GM06990 (cell line): ENCODE results near the gene SERPINB2.
A peak's percentile ranks its signal among the peaks of the same experiment; 100 is the strongest.
"Not testable (repeated sequence)": the region's sequence is repeated elsewhere in the genome, so short reads cannot be mapped to it uniquely, and the experiment has no call there.

Experiments
- DNase-seq: peaks from one replicate; pipeline ENCODE4 v3.0.0-alpha.2; 2011; ENCODE audit not compliant: insufficient read length; ENCODE audit errors: extremely low read depth
- H3K27me3 ChIP-seq: replicated peaks from 2 replicates; pipeline ENCODE4 v1.6.0; 2011; ENCODE audit warnings: low read length; ENCODE audit not compliant: control insufficient read depth, insufficient read depth
- H3K36me3 ChIP-seq: 2 replicates; pipeline ENCODE4 v1.5.1; 2011; ENCODE audit warnings: low read length; ENCODE audit not compliant: control insufficient read depth, insufficient read depth
- H3K4me3 ChIP-seq: replicated peaks from 2 replicates; pipeline ENCODE4 v1.5.1; 2011; ENCODE audit warnings: low read depth, mild to moderate bottlenecking, control low read depth, low read length
- TF ChIP-seq, protein P1 (sequence below): IDR thresholded peaks from 2 replicates; pipeline ENCODE4 v1.5.1; 2011; ENCODE audit warnings: low read length, control low read depth, mild to moderate bottlenecking, inconsistent platforms; ENCODE audit not compliant: insufficient read depth, poor library complexity, severe bottlenecking

Gene SERPINB2

GRCh38 chr18:63922049-63922448 is 34.5 kb downstream of the SERPINB2 start:
- H3K27me3 ChIP-seq, result no peaks in the 10 kb centered on the region
- TF ChIP-seq, protein P1, sequence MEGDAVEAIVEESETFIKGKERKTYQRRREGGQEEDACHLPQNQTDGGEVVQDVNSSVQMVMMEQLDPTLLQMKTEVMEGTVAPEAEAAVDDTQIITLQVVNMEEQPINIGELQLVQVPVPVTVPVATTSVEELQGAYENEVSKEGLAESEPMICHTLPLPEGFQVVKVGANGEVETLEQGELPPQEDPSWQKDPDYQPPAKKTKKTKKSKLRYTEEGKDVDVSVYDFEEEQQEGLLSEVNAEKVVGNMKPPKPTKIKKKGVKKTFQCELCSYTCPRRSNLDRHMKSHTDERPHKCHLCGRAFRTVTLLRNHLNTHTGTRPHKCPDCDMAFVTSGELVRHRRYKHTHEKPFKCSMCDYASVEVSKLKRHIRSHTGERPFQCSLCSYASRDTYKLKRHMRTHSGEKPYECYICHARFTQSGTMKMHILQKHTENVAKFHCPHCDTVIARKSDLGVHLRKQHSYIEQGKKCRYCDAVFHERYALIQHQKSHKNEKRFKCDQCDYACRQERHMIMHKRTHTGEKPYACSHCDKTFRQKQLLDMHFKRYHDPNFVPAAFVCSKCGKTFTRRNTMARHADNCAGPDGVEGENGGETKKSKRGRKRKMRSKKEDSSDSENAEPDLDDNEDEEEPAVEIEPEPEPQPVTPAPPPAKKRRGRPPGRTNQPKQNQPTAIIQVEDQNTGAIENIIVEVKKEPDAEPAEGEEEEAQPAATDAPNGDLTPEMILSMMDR, result no peak

GRCh38 chr18:63924551-63924950 is 37.0 kb downstream of the SERPINB2 start:
- Histone ChIP-seq H3K27me3 (no peaks in the 10 kb centered on the region), H3K4me3 (no peak overlapping the region), H3K36me3 (no peaks in the 10 kb centered on the region)
- TF ChIP-seq, protein P1, result no peak
- no peak for DNase-seq

More at GRCh38 chr18:63922049-63922448, 34.5 kb downstream of the SERPINB2 start:
- no peak for DNase-seq
- H3K36me3 ChIP-seq, result no peaks in the 10 kb centered on the region
- no peak overlapping the region for H3K4me3 ChIP-seq

- Histone ChIP-seq H3K36me3 (no peaks in the 10 kb centered on the region), H3K27me3 (no peaks in the 10 kb centered on the region), H3K4me3 (no peak overlapping the region)
- TF ChIP-seq, protein P1, result no peak
- no peak for DNase-seq
Measured at GRCh38 chr18:63928331-63928730, 40.8 kb downstream of the SERPINB2 start.

DNA sequence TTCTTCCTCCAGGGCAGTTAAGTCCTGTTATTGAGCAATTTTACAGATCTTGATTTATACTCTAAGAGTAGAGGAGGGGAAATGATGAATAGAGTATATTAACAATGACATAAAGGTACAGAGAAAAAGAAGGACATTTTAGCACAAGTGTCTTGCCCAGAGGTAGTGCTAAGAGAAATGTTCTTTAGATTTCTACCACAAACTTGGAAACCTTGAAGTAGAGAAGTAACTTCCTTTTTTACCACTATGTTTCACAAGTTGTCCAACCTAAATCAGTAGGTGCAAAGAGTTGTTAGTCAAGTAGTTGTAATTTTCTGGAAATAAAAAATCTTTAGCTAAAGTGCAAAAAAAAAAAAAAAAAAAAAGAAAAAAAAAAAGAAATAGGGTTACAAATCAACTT is 41.9 kb downstream of the SERPINB2 start:
- not testable (repeated sequence) for DNase-seq, H3K27me3 ChIP-seq, H3K36me3 ChIP-seq, H3K4me3 ChIP-seq

GRCh38 chr18:63930773-63931354 is 43.4 kb downstream of the SERPINB2 start:
- TF ChIP-seq, protein P1, result no peak
- no peaks in the 10 kb centered on the region for H3K27me3 ChIP-seq
- no peak for DNase-seq
- H3K4me3 ChIP-seq, result no peak overlapping the region
- H3K36me3 ChIP-seq, result no peaks in the 10 kb centered on the region

DNA sequence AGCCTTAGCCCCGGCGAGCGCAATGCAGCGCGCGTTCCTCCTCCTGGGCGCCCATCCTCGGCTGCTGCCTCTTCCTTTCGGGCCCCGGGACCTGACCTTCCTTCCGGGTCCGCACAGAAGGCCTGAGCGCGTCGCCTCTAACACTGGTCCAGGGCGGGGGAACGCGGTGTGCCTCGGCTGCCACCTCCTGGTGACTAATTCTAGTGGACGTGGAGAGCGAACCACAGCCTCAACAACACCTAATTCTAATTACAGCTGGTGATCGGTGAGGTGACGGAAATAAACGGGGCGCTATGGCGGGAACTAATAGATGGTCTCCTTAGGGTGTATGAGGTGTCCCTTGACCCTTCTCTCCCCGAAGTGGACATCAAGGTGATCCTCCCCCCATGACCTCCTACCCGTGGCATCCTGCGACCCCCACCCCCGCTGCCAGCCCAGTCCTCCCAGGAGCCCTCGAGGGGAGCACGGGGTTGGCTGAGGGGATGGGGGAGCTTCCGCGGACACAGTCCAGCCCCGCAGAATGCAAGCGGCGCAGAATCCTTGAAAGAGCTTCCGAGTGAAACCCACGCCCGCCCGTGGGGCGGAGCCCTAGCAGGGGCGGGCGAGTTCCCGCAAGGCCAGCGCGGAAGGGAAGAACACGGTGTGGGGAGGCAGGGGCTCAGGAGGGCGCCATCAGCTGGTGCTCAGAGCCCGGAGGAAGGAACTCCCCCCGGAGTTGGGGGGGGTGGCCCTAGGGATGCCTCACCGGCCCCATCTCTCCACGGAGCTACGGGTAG is 48.8 kb downstream of the SERPINB2 start:
- Histone ChIP-seq H3K27me3 (no peaks in the 10 kb centered on the region), H3K36me3 (no peaks in the 10 kb centered on the region), H3K4me3 (peak overlapping the region; percentile 68)
- TF ChIP-seq, protein P1, result peak; percentile 70
- DNase-seq, result peak; percentile 90
